Activated naive CD4-positive, alpha-beta T cell treated with anti-CD3 and anti-CD28 coated beads for 36 hours (primary cell): ENCODE measurements around the gene C19orf47. TPM values are rescaled to one million over a fixed set of nuclear protein-coding genes. Genes with fewer than 3 reads are reported as not detected.
"Not testable (repeated sequence)": the region's sequence is repeated elsewhere in the genome, so short reads cannot be mapped to it uniquely, and the experiment has no call there.

Source experiments
- CTCF ChIA-PET: fragments of 350-600 bp; sonication (Branson Sonifier 250); formaldehyde crosslinking; loops from one replicate; lab custom pipeline; 2021; ENCODE audit warnings: antibody characterized with exemption; lab: Charles Lee
- DNase-seq: peaks from one replicate; pipeline ENCODE4 v3.0.0-alpha.2; 2020
- H3K27ac Mint-ChIP-seq: one replicate; pipeline ENCODE4 v1.8.0; 2021; ENCODE audit warnings: mild to moderate bottlenecking, mixed read lengths
- H3K27me3 Mint-ChIP-seq: one replicate; pipeline ENCODE4 v1.8.0; 2021; ENCODE audit warnings: low read depth, mixed read lengths
- H3K36me3 Mint-ChIP-seq: one replicate; pipeline ENCODE4 v1.8.0; 2021; ENCODE audit warnings: low read depth, mixed read lengths
- H3K4me1 Mint-ChIP-seq: one replicate; pipeline ENCODE4 v1.8.0; 2021; ENCODE audit warnings: low read depth, mixed read lengths
- H3K4me3 Mint-ChIP-seq: one replicate; pipeline ENCODE4 v1.8.0; 2021; ENCODE audit warnings: mild to moderate bottlenecking, moderate library complexity, mixed read lengths
- H3K9me3 Mint-ChIP-seq: one replicate; pipeline ENCODE4 v1.8.0; 2021; ENCODE audit warnings: mixed read lengths
- intact Hi-C: fragments of 100-400 bp; cut with micrococcal nuclease; formaldehyde crosslinking; loops from one replicate; pipeline ENCODE4 v1.15.1; 2023
- total RNA-seq, 2 experiments: library from RNA; stranded (reverse); gene quantifications; one replicate each; pipeline ENCODE4 v1.2.3, GENCODE V29; 2021

C19orf47 gene
- total RNA-seq, 2 experiments from 2014 or later: 13.5 to 14.6 TPM

DNA sequence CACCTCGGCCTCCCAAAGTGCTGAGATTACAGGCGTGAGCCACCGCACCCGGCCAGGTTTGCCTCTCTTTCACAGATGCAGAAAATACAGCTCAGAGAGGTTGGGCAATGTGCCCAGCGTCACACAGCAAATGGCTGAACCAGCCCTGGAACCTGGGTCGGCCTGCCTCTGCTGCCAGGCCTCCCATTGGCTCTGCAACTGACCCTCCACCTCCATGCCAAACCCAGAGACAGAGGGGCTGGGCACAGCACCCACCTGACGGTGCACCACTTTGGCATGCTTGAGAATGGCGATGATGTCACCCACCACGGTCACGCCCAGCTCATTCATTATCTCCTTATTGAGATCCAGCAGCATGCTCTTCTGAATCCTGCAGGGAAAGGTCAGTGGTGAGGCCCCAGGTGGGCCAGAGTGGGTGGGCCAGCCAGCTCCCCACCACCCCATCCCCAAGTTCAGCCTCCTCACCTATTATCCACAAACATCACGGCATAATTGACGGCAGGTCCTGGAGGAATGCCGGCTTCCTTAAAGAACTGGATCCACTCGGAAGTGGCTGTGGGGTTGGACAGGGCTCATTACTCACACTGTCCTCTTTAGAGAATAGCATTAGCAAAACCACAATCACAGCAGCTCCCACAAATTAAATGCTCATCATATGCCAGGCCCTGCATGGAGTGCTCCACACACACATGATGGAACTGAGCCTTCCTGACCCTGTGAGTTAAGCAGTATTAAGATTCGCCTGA lies 12.2 kb downstream of the C19orf47 start:
- intact Hi-C loops: no loop called here
- no peaks in the 10 kb centered on the region for H3K27me3 Mint-ChIP-seq
- no peak overlapping the region for H3K4me3 Mint-ChIP-seq
- peaks cover 36% of the 10 kb centered on the region for H3K36me3 Mint-ChIP-seq
- H3K9me3 Mint-ChIP-seq: no peaks in the 10 kb centered on the region
- CTCF ChIA-PET: no interaction called here
- no peak for DNase-seq
- H3K4me1 Mint-ChIP-seq: no peaks in the 10 kb centered on the region
- no peak overlapping the region for H3K27ac Mint-ChIP-seq

DNA sequence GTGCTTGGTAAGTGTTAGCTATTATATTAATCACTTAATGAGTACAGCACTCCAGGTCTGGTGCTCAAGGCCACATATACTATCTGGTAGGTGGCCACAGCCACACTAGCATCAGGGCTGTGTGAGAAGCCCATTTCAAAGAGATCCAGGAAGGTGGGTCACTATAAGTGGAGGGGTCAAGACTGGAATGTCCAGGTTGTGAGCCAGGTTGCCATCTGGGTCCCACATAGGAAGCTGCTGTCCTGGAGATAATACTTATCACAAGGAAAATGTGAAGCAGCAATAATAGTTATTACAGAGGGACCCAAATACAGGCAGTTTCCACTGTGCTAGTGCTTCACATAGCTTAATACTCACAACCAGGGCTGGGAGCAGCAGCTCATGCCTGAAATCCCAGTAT lies 13.1 kb downstream of the C19orf47 start:
- Mint-ChIP-seq H3K4me3 (no peak overlapping the region), H3K27ac (no peak overlapping the region), H3K36me3 (peaks cover 37% of the 10 kb centered on the region), H3K4me1 (no peaks in the 10 kb centered on the region), H3K9me3 (no peaks in the 10 kb centered on the region), H3K27me3 (no peaks in the 10 kb centered on the region)
- CTCF ChIA-PET: no interaction called here
- no peak for DNase-seq
- intact Hi-C loops: no loop called here

DNA sequence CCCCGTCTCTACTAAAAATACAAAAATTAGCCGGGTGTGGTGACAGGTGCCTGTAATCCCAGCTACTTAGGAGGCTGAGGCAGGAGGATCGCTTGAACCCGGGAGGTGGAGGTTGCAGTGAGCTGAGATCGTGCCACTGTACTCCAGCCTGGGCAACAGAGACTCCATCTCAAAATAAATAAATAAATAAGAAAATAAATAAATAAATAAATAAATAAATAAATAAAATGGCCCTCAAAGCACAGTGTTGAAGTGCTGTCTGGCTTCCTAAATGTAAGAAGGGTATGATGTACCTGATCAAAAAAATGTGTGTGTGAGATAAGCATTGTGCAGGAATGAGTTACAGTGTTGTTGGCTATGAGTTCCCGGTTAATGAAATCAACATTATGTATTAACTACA lies 15.1 kb downstream of the C19orf47 start:
- H3K9me3 Mint-ChIP-seq, H3K27me3 Mint-ChIP-seq, DNase-seq, CTCF ChIA-PET, H3K4me3 Mint-ChIP-seq, intact Hi-C loops, H3K4me1 Mint-ChIP-seq, H3K27ac Mint-ChIP-seq: not testable (repeated sequence)
- peaks cover 33% of the 10 kb centered on the region for H3K36me3 Mint-ChIP-seq

DNA sequence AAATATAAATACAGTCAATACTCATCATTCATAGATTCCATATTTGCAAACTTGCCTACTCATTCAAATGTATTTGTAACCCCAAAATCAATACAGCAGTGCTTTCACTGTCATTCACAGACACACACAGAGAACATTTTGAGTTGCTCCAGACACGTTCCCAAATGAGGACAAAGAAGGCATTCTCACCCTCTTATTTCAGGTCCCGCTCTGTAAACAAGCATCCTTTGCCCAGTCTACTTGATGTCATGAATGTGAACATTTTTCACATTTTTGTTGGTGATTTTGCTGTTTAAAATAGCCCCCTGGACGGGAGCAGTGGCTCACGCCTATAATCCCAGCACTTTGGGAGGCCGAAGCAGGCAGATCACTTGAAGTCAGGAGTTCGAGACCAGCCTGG lies 15.5 kb downstream of the C19orf47 start:
- H3K4me1 Mint-ChIP-seq: no peaks in the 10 kb centered on the region
- no peak overlapping the region for H3K27ac Mint-ChIP-seq
- no peak overlapping the region for H3K4me3 Mint-ChIP-seq
- no peaks in the 10 kb centered on the region for H3K9me3 Mint-ChIP-seq
- no peaks in the 10 kb centered on the region for H3K27me3 Mint-ChIP-seq
- no peak for DNase-seq
- intact Hi-C loops: no loop called here
- CTCF ChIA-PET: no interaction called here
- peaks cover 32% of the 10 kb centered on the region for H3K36me3 Mint-ChIP-seq

DNA sequence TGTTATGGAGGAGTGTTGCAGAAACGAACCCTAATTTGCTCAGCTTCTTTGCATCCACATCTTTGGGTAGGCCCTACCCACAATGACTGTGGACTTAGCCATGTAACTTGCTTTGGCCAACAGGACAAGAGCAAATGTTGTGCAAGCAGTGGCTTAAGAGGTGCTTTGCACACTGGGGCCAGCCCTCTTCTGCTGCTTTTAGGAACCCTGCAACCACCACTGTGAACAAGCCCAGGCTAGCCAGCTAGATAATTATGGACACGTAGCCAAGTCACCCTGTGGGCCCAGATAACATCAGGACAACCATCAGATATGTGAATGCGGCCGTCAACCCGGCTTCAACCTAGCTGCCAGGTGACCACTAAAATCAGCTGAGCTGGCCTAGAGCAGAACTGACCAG lies 17.1 kb downstream of the C19orf47 start:
- CTCF ChIA-PET: interaction anchor here (0.7 kb wide), 1 partner anchor 175 kb away, joined by 5 read pairs; no protein-coding TSS in a partner anchor
- no peaks in the 10 kb centered on the region for H3K27me3 Mint-ChIP-seq

DNA sequence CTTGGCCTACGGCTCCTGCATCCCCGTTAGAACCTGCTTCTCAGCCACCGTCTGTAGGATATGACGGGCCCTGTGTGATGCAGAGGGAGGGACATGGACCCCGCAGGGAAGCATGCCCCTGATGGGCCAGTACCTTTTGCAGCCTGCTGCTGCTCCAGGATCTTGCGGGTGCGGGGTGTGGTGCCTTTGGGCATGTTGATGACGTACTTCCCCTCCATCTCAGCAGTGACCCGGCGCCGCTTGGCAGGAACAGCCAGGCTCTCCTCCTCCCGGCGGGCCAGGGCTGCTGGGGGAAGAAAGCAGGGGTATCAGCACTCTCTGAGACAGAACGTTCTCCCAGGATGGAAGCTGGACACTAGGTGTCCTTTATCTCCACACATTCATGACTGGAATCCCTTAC lies 22.0 kb downstream of the C19orf47 start:
- no peaks in the 10 kb centered on the region for H3K4me1 Mint-ChIP-seq
- intact Hi-C loops: no loop called here
- no peak overlapping the region for H3K27ac Mint-ChIP-seq
- no peak overlapping the region for H3K4me3 Mint-ChIP-seq
- CTCF ChIA-PET: no interaction called here
- no peaks in the 10 kb centered on the region for H3K27me3 Mint-ChIP-seq
- no peaks in the 10 kb centered on the region for H3K9me3 Mint-ChIP-seq
- DNase-seq: no peak
- H3K36me3 Mint-ChIP-seq: peaks cover 25% of the 10 kb centered on the region

More for the DNA sequence above, 17.1 kb downstream of the C19orf47 start:
- no peak for DNase-seq
- intact Hi-C loops: no loop called here
- Mint-ChIP-seq H3K36me3 (peaks cover 32% of the 10 kb centered on the region), H3K9me3 (no peaks in the 10 kb centered on the region), H3K27ac (no peak overlapping the region), H3K4me3 (no peak overlapping the region), H3K4me1 (no peaks in the 10 kb centered on the region)

DNA sequence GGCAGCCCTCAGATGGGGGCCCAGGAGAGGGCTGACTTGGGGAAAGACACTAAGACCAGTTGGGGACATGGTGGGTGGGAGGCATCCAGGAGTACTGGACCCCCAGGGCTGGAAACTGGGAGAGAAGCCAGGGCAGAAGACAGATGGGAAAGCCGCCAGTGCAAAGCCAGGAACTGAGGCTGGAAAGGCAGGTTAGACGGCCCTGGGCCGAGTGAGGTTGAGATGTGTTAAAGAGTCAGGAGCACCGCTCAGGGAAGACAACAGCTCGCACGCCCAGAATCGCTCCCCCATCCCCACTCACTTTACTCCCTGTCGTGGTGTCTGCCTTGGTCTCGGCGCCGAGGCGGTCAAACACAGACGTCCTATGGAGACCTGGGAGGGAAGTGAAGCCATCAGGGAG lies 24.5 kb downstream of the C19orf47 start:
- Mint-ChIP-seq H3K4me3 (no peak overlapping the region), H3K27me3 (no peaks in the 10 kb centered on the region), H3K9me3 (no peaks in the 10 kb centered on the region), H3K4me1 (no peaks in the 10 kb centered on the region), H3K36me3 (peaks cover 27% of the 10 kb centered on the region), H3K27ac (no peak overlapping the region)
- intact Hi-C loops: no loop called here
- CTCF ChIA-PET: no interaction called here
- DNase-seq: no peak

DNA sequence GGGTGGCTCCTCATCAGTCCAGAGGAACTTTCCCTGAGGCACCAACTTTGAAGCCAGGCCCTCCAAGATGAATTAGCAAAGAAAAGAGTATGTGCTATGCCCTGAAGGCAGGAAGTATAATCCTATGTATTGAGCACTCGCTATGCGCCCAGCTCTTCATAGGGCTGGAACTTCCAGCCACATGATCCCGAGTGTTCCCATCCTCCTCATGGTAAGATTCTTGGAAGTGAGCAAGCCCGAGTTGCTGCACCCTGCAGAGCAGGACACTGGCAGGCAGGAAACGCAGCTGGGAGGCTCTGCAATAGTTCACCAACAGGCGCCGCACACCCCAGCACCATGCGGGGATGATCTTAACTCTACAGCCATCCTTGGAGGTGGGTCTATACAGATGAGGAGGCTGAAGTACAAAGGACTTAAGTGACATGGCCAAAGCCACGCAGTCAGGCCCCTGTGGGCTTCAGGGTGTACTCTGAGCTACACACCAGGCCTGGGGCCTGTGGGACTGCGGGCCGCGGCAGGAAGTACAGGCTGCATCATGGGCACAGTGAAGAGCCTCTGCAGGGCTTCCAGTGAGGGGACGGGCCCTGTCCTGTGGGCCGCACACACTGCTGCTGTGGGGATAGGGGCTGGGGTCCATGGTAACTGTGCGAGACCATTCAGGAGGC lies 25.1 kb downstream of the C19orf47 start:
- Mint-ChIP-seq H3K4me3 (no peak overlapping the region), H3K36me3 (peaks cover 25% of the 10 kb centered on the region), H3K27ac (no peak overlapping the region), H3K27me3 (no peaks in the 10 kb centered on the region), H3K9me3 (no peaks in the 10 kb centered on the region), H3K4me1 (no peaks in the 10 kb centered on the region)
- CTCF ChIA-PET: interaction anchor here (1.3 kb wide), 1 partner anchor 18 kb away, joined by 8 read pairs; no protein-coding TSS in a partner anchor
- intact Hi-C loops: no loop called here
- no peak for DNase-seq

DNA sequence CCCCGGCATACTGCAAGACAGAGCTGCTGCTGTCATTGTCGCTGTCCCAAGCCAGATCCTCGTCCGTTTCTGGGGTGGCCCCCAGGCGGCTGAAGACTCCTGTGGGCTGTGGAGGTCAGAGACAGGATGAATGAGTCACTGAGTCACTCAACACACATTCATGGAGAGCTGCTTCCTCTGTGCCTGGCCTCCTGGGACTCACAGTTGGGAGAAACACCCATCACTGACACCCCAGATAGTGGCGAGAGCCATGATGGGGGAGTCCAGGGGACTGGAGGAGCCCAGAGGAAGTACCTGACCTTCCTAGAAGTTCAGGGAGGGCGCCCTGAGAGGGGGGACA lies 26.0 kb downstream of the C19orf47 start:
- DNase-seq: no peak
- H3K4me3 Mint-ChIP-seq: no peak overlapping the region
- CTCF ChIA-PET: interaction anchor here (1.3 kb wide), 1 partner anchor 17 kb away, joined by 8 read pairs; no protein-coding TSS in a partner anchor
- H3K4me1 Mint-ChIP-seq: no peaks in the 10 kb centered on the region
- intact Hi-C loops: no loop called here
- no peaks in the 10 kb centered on the region for H3K9me3 Mint-ChIP-seq
- H3K36me3 Mint-ChIP-seq: peaks cover 21% of the 10 kb centered on the region
- H3K27ac Mint-ChIP-seq: no peak overlapping the region
- no peaks in the 10 kb centered on the region for H3K27me3 Mint-ChIP-seq

DNA sequence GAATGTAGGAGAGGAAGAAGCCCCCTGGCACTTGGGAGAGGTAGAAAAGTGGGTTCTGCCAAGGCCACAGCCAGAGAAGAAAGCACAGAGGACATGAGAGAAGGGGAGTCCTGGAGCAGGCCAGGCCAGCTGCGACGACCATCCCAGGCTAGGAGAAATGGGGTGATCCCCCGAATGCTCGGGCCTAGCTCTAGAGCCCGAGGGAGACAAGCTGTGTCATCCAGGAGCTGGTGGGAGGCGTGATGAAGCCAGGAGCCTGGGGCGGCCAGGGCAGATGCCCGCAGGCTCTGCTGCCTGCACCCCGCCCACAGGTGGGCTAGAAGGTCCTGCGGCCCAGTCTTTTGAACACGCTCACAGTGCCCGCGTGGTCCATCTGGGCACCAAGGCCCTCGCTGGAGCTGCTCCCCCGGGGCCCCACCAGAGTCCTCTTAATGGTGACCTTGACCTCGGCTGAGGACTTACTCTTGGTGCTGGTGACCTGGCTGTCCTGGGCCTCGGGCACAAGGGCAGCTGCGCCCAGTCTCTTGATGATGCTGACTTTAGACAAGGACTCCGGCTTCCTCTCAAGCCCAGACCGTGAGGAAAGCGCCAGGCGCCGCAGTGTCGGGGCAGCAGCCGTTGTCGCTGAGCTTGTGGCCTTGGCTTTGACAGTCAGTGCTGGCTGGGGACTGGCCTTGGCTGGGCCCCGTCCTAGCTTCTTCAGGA lies 26.5 kb downstream of the C19orf47 start:
- intact Hi-C loops: no loop called here
- Mint-ChIP-seq H3K4me1 (no peaks in the 10 kb centered on the region), H3K27ac (no peak overlapping the region), H3K9me3 (no peaks in the 10 kb centered on the region), H3K36me3 (peaks cover 20% of the 10 kb centered on the region), H3K27me3 (no peaks in the 10 kb centered on the region), H3K4me3 (no peak overlapping the region)
- DNase-seq: no peak
- CTCF ChIA-PET: interaction anchor here (1.3 kb wide), 1 partner anchor 16 kb away, joined by 8 read pairs; no protein-coding TSS in a partner anchor

DNA sequence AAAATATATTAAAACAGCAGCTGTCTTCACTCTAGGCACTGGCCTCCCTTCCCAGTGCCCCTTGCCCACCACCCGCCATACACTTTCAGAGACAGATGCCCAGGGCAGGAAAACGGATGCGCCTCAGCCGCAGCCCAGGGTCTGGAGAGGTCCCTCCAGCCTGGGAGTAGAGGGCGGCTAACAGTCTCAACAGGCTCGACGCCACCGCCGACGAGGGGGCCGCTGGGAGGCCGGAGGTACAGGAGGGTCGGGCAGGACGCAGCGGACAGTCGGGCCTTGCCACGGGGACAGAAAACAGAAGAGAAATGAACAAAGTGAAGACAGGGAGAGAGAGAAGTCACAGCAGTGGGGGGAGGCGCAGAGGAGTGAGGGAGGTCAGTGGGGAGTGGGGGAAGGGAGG lies 27.1 kb downstream of the C19orf47 start:
- DNase-seq: no peak
- H3K4me3 Mint-ChIP-seq: no peak overlapping the region
- H3K36me3 Mint-ChIP-seq: peaks cover 20% of the 10 kb centered on the region
- no peak overlapping the region for H3K27ac Mint-ChIP-seq
- intact Hi-C loops: no loop called here
- no peaks in the 10 kb centered on the region for H3K9me3 Mint-ChIP-seq
- H3K27me3 Mint-ChIP-seq: no peaks in the 10 kb centered on the region
- no peaks in the 10 kb centered on the region for H3K4me1 Mint-ChIP-seq
- CTCF ChIA-PET: interaction anchor here (0.5 kb wide), 1 partner anchor 131 kb away, joined by 3 read pairs; no protein-coding TSS in a partner anchor

DNA sequence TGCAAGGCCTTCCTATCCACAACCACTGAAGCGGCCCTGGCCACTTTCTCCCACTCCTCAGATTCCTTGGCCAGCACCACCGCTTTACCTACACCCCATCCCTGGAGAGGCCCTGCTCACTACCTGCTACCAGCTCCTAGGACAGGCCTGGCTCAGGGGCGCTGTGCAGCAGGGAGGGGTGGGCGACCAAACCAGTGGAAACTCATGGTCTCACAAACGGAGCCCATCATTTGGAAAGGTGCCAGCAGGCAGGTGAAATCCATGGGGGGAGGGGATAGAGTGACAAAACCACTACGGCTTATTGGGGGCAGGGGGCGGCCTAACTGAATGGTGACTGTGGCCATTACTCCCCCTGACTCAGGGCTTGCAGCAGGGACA lies 27.6 kb downstream of the C19orf47 start:
- DNase-seq: no peak
- no peaks in the 10 kb centered on the region for H3K4me1 Mint-ChIP-seq
- H3K9me3 Mint-ChIP-seq: no peaks in the 10 kb centered on the region
- no peaks in the 10 kb centered on the region for H3K27me3 Mint-ChIP-seq
- CTCF ChIA-PET: no interaction called here
- intact Hi-C loops: no loop called here
- H3K4me3 Mint-ChIP-seq: no peak overlapping the region
- peaks cover 20% of the 10 kb centered on the region for H3K36me3 Mint-ChIP-seq
- H3K27ac Mint-ChIP-seq: no peak overlapping the region
